Measurements from ENCODE around the gene TRIO. TPM values are rescaled to one million over a fixed set of nuclear protein-coding genes. Genes with fewer than 3 reads are reported as not detected.

TRIO gene
- total and polyA plus RNA-seq, 2 donors (not counting 3 experiments of a cell fraction or from before 2014, with no cell fraction given) = 82.9 to 248 TPM

DNA sequence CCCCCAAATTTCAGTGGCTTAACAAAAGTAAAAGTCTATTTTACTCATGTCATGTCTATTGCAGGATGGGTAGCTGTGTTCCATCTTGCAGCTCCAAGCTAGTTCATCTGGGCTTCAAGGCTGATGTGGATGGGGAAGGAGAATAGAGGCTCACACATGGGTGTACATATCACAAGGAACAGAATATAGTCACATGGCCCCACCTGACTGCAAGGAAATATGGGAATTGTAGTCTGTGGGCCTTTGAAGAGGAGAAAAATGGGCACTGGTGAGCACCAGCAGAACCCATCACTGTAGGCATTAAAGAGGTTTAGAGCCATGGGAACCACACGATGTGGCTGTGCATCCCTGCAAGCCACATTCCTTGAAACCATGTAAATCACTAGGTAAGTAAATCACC, 17.9 kb upstream of the TRIO start:
- no peak overlapping the region for H3K4me2 ChIP-seq (ENCODE audit: insufficient read depth, low read length)
- dilution Hi-C loops (cut with MboI; ENCODE audit: extremely low pct_ligation_motif_present, low sequenced_read_pairs) = loop anchor here (25.0 kb wide), 1 partner anchor 137 kb away; no protein-coding TSS in a partner anchor
- POLR2A ChIA-PET = no interaction called here
- CTCF ChIA-PET = interaction anchor here (1.3 kb wide), 1 partner anchor 11 kb away, joined by 3 read pairs; no protein-coding TSS in a partner anchor
- no peaks in the 10 kb centered on the region for H3K4me1 ChIP-seq (ENCODE audit: control insufficient read depth, extremely low read depth, insufficient read depth, low read length)
- no peak for DNase-seq (ENCODE audit: low read depth, low spot score)
- TF ChIP-seq EZH2 (IDR thresholded peaks at IDR 0.05; ENCODE audit: borderline replicate concordance, low read depth, low read length, severe bottlenecking) = no peak
- TF ChIP-seq, protein P1, sequence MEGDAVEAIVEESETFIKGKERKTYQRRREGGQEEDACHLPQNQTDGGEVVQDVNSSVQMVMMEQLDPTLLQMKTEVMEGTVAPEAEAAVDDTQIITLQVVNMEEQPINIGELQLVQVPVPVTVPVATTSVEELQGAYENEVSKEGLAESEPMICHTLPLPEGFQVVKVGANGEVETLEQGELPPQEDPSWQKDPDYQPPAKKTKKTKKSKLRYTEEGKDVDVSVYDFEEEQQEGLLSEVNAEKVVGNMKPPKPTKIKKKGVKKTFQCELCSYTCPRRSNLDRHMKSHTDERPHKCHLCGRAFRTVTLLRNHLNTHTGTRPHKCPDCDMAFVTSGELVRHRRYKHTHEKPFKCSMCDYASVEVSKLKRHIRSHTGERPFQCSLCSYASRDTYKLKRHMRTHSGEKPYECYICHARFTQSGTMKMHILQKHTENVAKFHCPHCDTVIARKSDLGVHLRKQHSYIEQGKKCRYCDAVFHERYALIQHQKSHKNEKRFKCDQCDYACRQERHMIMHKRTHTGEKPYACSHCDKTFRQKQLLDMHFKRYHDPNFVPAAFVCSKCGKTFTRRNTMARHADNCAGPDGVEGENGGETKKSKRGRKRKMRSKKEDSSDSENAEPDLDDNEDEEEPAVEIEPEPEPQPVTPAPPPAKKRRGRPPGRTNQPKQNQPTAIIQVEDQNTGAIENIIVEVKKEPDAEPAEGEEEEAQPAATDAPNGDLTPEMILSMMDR (IDR thresholded peaks at IDR 0.05; ENCODE audit: extremely low read depth in 1 of 2, insufficient read depth in 1 of 2, low read depth in 1 of 2, low read length in 2 of 2) = no peak
- TF ChIP-seq FOS (IDR thresholded peaks at IDR 0.05; ENCODE audit: borderline replicate concordance, insufficient read depth, low read length) = no peak
- TF ChIP-seq JUN (IDR thresholded peaks at IDR 0.05; ENCODE audit: borderline replicate concordance, insufficient read depth, insufficient read length, low read depth) = no peak
- TF ChIP-seq GATA2 (IDR thresholded peaks at IDR 0.05; ENCODE audit: insufficient read depth, insufficient read length, low read depth, low read length) = no peak
- TF ChIP-seq POLR2A (IDR thresholded peaks at IDR 0.05; ENCODE audit: low read depth, low read length) = no peak
- no peak for TF ChIP-seq MAX (IDR thresholded peaks at IDR 0.05; ENCODE audit: insufficient read depth, insufficient read length)
- TF ChIP-seq POLR2AphosphoS5 (IDR thresholded peaks at IDR 0.05; ENCODE audit: insufficient read depth, low read depth, low read length) = no peak
- no peak overlapping the region for H2AFZ ChIP-seq (ENCODE audit: low read depth, low read length)
- no peaks in the 10 kb centered on the region for H3K9me3 ChIP-seq (replicated peaks; ENCODE audit: control insufficient read depth, insufficient read depth, low read length)
- no peaks in the 10 kb centered on the region for H3K9me1 ChIP-seq (replicated peaks; ENCODE audit: control insufficient read depth, extremely low read depth, insufficient read depth, low read length)
- no peak overlapping the region for H3K9ac ChIP-seq (replicated peaks; ENCODE audit: extremely low read depth, insufficient read depth, low read length)
- H3K27ac ChIP-seq (ENCODE audit: insufficient read depth, low read depth, low read length) = no peak overlapping the region
- H4K20me1 ChIP-seq (replicated peaks; ENCODE audit: control insufficient read depth, extremely low read depth, insufficient read depth, low read length) = no peaks in the 10 kb centered on the region
- no peaks in the 10 kb centered on the region for H3K79me2 ChIP-seq (ENCODE audit: control insufficient read depth, insufficient read depth, low read length)
- no peak for FAIRE-seq
- BruUV-seq (replicated peaks) = no TSS peak
- H3K27me3 ChIP-seq (ENCODE audit: control insufficient read depth in 2 of 2, insufficient read depth in 2 of 2, low read length in 2 of 2) = peaks cover 10 to 11% of the 10 kb centered on the region in 2 experiments
- intact Hi-C loops (cut with micrococcal nuclease) = no loop called here
- no peak overlapping the region for H3K4me3 ChIP-seq (replicated peaks in 1 of 3; ENCODE audit: insufficient read depth in 1 of 3, low read depth in 1 of 3, low read length in 3 of 3)
- no peaks in the 10 kb centered on the region for H3K36me3 ChIP-seq (ENCODE audit: control insufficient read depth in 2 of 2, extremely low read depth in 1 of 2, insufficient read depth in 2 of 2, low read length in 2 of 2)
